Heart left ventricle (tissue), 13 donors: ENCODE data around the gene TXK.

Experiments
- POLR2A ChIP-seq, 2 donors: fragments of 450-650 bp; IDR thresholded peaks; one replicate each; pipeline ENCODE4 v1.6.1; 2017; ENCODE audit warnings: antibody characterized with exemption in 2 of 2, mild to moderate bottlenecking in 2 of 2, moderate library complexity in 2 of 2
- TF ChIP-seq, protein P1 (sequence below), 12 donors: fragments of 200-600 bp; sonication (generic) in 4 of 12; IDR thresholded peaks; one replicate each; pipeline versions ENCODE4 v1.5.0 to v1.8.0; 2018 to 2022; ENCODE audit warnings: antibody characterized with exemption in 12 of 12, mild to moderate bottlenecking in 5 of 12
- donor health status: ischemic (EF 13 %, LVEDD 7.1; RV severe dilation, severe dysfunction).
- donor health status: DM: no; HTN: yes; CAD: no.
- donor health status: DM: no; HTN: no; CAD: no.
- donor health status: ischemic (EF 25% LVEDD 6.9; RV normal size, moderate dysfunction).
- donor health status: ischemic (EF 25% LVEDD 5.7; RV mildly dilated, moderate dysfunction).
- donor health status: ischemic (EF 35%, LVEDD 5.7; RV mildly dilated, moderate dysfunction).
- donor health status: nonischemic (EF 11% LVEDD 7.7; RV severe dilation, severe dysfunction).
- donor health status: DM: yes; HTN: yes; CAD: no.
- donor health status: PGD.
- donor health status: ischemic (EF 29% LVEDD 5.4; RV normal size, mild dysfunction).
- donor health status: nonischemic (EF 23%, LVEDD 6.1; RV moderate dilation, normal function).

DNA sequence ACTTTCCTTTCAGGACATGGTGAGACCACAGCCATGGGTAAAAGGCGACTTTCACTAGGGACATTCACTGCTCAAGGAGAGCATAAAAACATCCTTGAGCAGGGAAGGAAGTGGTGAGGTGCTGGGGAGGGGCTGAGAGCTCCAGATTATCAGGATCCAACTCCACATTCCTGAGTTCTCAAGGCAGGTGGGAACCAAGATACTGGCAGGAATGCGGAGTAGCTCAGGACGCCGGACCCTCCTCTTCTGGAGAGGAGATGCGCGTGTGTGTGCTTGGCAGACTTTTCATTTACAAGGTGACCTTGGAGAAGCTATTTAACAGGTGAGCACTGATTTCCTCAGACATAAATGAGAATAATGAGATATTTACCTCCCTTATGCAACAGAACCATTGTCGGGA lies 41.3 kb upstream of the TXK start:
- TF ChIP-seq, protein P1, sequence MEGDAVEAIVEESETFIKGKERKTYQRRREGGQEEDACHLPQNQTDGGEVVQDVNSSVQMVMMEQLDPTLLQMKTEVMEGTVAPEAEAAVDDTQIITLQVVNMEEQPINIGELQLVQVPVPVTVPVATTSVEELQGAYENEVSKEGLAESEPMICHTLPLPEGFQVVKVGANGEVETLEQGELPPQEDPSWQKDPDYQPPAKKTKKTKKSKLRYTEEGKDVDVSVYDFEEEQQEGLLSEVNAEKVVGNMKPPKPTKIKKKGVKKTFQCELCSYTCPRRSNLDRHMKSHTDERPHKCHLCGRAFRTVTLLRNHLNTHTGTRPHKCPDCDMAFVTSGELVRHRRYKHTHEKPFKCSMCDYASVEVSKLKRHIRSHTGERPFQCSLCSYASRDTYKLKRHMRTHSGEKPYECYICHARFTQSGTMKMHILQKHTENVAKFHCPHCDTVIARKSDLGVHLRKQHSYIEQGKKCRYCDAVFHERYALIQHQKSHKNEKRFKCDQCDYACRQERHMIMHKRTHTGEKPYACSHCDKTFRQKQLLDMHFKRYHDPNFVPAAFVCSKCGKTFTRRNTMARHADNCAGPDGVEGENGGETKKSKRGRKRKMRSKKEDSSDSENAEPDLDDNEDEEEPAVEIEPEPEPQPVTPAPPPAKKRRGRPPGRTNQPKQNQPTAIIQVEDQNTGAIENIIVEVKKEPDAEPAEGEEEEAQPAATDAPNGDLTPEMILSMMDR (IDR thresholded peaks at IDR 0.05), result no peak
- TF ChIP-seq POLR2A (IDR thresholded peaks at IDR 0.05), result no peak
